ENCODE results near the gene POLN. TPM values are rescaled to one million over a fixed set of nuclear protein-coding genes. Genes with fewer than 3 reads are reported as not detected.

Gene POLN
- total RNA-seq, 2 donors from 2014 or later: 2.8 to 2.9 TPM

- no peak for DNase-seq
- Histone ChIP-seq H3K4me1 (ENCODE audit: control insufficient read depth, insufficient read depth, low read length) (peaks cover 11% of the 10 kb centered on the region), H3K36me3 (ENCODE audit: control insufficient read depth, insufficient read depth, low read length) (no peaks in the 10 kb centered on the region), H3K27me3 (ENCODE audit: control insufficient read depth, insufficient read depth, low read length, poor library complexity, severe bottlenecking) (no peaks in the 10 kb centered on the region), H3K9me3 (ENCODE audit: control insufficient read depth, low read length) (no peaks in the 10 kb centered on the region), H3K4me3 (ENCODE audit: low read length) (no peak overlapping the region), H3K9ac (ENCODE audit: extremely low read depth, low read length, poor library complexity, severe bottlenecking) (no peak overlapping the region), H3K27ac (ENCODE audit: low read depth, low read length) (no peak overlapping the region)
- Mint-ChIP-seq H3K27me3 (ENCODE audit: insufficient read depth) (no peaks in the 10 kb centered on the region), H3K27ac (no peak overlapping the region), H3K36me3 (ENCODE audit: low read depth) (no peaks in the 10 kb centered on the region), H3K4me1 (peaks cover 20% of the 10 kb centered on the region), H3K9me3 (no peaks in the 10 kb centered on the region), H3K4me3 (no peak overlapping the region)
- no peak for TF ChIP-seq CTCF (conservative IDR thresholded peaks at IDR 0.05)
- 84 to 92% methylated on average over 12 to 22 of the region's 22 CpGs for WGBS, 2 experiments (ENCODE audit: insufficient coverage in 1 of 2, insufficient read length in 1 of 2)
Observed at GRCh38 chr4:2268357-2269205, 26.7 kb upstream of the POLN start.

- DNase-seq: no peak
- H3K9ac ChIP-seq (ENCODE audit: extremely low read depth, low read length, poor library complexity, severe bottlenecking): no peak overlapping the region
- no peak overlapping the region for H3K4me3 Mint-ChIP-seq
- H3K4me3 ChIP-seq (ENCODE audit: low read length): no peak overlapping the region
- H3K9me3 ChIP-seq (ENCODE audit: control insufficient read depth, low read length): no peaks in the 10 kb centered on the region
- no peak for TF ChIP-seq CTCF (conservative IDR thresholded peaks at IDR 0.05)
- WGBS, 2 experiments (ENCODE audit: insufficient coverage in 1 of 2, insufficient read length in 1 of 2): 92 to 96% methylated on average over 4 to 12 of the region's 12 CpGs
- H3K27me3 Mint-ChIP-seq (ENCODE audit: insufficient read depth): no peaks in the 10 kb centered on the region
- H3K9me3 Mint-ChIP-seq: no peaks in the 10 kb centered on the region
- H3K36me3 Mint-ChIP-seq (ENCODE audit: low read depth): no peaks in the 10 kb centered on the region
- H3K4me1 Mint-ChIP-seq: peaks cover 23% of the 10 kb centered on the region
- H3K27me3 ChIP-seq (ENCODE audit: control insufficient read depth, insufficient read depth, low read length, poor library complexity, severe bottlenecking): no peaks in the 10 kb centered on the region
- peaks cover 15% of the 10 kb centered on the region for H3K4me1 ChIP-seq (ENCODE audit: control insufficient read depth, insufficient read depth, low read length)
- H3K36me3 ChIP-seq (ENCODE audit: control insufficient read depth, insufficient read depth, low read length): no peaks in the 10 kb centered on the region
- no peak overlapping the region for H3K27ac Mint-ChIP-seq
- no peak overlapping the region for H3K27ac ChIP-seq (ENCODE audit: low read depth, low read length)
Observed at GRCh38 chr4:2267841-2268240, 25.9 kb upstream of the POLN start.

- Histone ChIP-seq H3K9me3 (ENCODE audit: control insufficient read depth, low read length) (no peaks in the 10 kb centered on the region), H3K4me1 (ENCODE audit: control insufficient read depth, insufficient read depth, low read length) (peaks cover 15% of the 10 kb centered on the region), H3K9ac (ENCODE audit: extremely low read depth, low read length, poor library complexity, severe bottlenecking) (no peak overlapping the region), H3K27ac (ENCODE audit: low read depth, low read length) (no peak overlapping the region), H3K4me3 (ENCODE audit: low read length) (no peak overlapping the region), H3K27me3 (ENCODE audit: control insufficient read depth, insufficient read depth, low read length, poor library complexity, severe bottlenecking) (no peaks in the 10 kb centered on the region), H3K36me3 (ENCODE audit: control insufficient read depth, insufficient read depth, low read length) (no peaks in the 10 kb centered on the region)
- no peaks in the 10 kb centered on the region for H3K36me3 Mint-ChIP-seq (ENCODE audit: low read depth)
- no peak for DNase-seq
- H3K4me3 Mint-ChIP-seq: no peak overlapping the region
- H3K4me1 Mint-ChIP-seq: peaks cover 23% of the 10 kb centered on the region
- 86 to 90% methylated on average over 6 to 18 of the region's 18 CpGs for WGBS, 2 experiments (ENCODE audit: insufficient coverage in 1 of 2, insufficient read length in 1 of 2)
- H3K27ac Mint-ChIP-seq: no peak overlapping the region
- H3K9me3 Mint-ChIP-seq: no peaks in the 10 kb centered on the region
- no peaks in the 10 kb centered on the region for H3K27me3 Mint-ChIP-seq (ENCODE audit: insufficient read depth)
- no peak for TF ChIP-seq CTCF (conservative IDR thresholded peaks at IDR 0.05)
Observed at GRCh38 chr4:2267320-2267811, 25.4 kb upstream of the POLN start.

All from endodermal cell (in vitro differentiated cells).